ENCODE results near the gene KPTN.

- TF ChIP-seq CTCF (conservative IDR thresholded peaks at IDR 0.05 in 1 of 2, IDR thresholded peaks at IDR 0.05 in 1 of 2; ENCODE audit: low read depth in 1 of 2, low read length in 2 of 2), result no peak
- TF ChIP-seq EZH2 (IDR thresholded peaks at IDR 0.05; ENCODE audit: low read length, missing control alignments), result no peak
Measured at GRCh38 chr19:47510516-47511127, 26.6 kb upstream of the KPTN start.

Data from fibroblast of lung (primary cell).